GM18502 (cell line): ENCODE results near the gene LCN10.

ENCODE experiments used
- ATAC-seq: cut with Tn5 transposase; IDR thresholded peaks from one replicate; pipeline ENCODE4 v1.9.1; 2021; ENCODE audit warnings: mild to moderate bottlenecking; ENCODE audit not compliant: unreplicated experiment, poor library complexity

The LCN10 gene

GRCh38 chr9:136691316-136692184, 51.2 kb downstream of the LCN10 start:
- ATAC-seq: no peak

GRCh38 chr9:136690806-136691261, 51.9 kb downstream of the LCN10 start:
- no peak for ATAC-seq

DNA sequence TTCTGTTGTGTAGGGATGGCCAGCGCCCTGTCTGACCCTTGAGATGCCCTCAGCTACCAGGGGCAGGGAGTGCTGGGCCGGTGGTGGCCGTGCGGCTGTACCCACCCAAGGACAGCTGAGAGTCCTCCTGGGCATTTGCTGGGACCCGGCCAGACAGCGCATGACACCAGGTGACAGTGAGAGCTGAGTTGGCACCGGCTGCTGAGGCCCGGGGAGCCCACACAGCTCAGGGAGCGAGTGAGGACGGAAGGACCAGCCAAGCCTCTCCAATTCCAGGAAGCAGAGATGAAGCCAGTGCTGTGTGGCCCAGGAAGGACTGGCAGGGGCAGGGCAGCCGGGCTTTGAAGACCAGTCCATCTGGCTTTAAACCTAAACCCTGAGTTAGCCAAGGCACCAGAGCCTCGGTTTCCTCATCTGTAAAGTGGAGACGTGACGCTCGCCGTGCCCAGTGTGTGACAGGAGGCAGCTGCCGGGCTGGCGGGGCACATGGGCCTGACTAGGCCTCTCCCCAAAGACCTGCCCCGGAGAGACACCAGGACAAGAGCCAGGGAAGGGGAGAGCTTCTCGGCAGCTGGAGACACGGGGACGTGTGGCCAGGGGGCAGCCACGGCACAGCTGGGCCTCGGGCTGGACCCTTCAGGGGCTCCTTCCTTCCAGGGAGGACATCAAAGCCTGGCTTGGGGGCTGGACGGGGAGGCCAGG, 52.5 kb downstream of the LCN10 start:
- no peak for ATAC-seq

DNA sequence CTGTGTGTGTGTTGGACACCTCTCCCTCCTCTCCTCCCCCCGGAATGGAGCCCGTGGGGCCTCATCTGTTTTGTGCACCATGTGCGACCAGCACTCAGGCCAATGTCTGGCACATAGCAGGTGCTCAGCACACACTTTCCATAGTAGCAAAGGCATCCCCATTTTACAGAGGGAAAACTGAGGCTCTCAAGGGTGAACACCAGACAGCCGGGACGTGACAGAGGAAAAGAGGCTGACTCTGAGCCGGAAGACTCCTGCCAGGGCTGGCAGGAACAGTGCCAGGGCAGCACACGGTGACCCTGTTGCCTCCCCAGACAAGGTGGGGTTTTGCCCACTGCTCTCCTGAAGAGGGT, 53.7 kb downstream of the LCN10 start:
- no peak for ATAC-seq

- peak; percentile 7 for ATAC-seq
These were observed 54.2 kb downstream of the LCN10 start for GRCh38 chr9:136688274-136689107.
